ENCODE results near the gene FAR2.

The FAR2 gene

DNA sequence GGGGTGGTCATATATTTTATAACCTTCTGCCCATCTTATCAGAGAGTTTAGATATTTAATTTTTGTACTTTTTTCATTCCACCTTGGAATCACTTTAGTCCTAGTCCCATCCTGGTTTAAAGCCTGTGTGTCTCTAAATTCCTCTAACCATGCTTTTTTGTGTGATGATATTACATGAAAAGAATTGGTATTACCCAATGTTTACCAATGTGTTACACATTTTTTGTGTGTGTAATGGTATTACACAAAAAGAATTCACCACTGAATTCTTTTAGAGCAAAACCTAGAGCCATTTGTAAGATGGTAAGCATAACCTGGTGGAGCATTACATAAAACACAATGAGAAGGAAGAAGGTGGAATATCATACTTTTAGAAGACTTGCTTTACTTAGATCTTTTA, 77.5 kb downstream of the FAR2 start:
- Histone ChIP-seq H3F3A (ENCODE audit: insufficient read depth, low read length) (no peaks in the 10 kb centered on the region), H3K9me2 (ENCODE audit: low read depth, low read length) (no peaks in the 10 kb centered on the region), H3K27ac (ENCODE audit: low read depth, low read length, poor library complexity, severe bottlenecking) (no peak overlapping the region), H3K27me3 (ENCODE audit: insufficient read depth, low read length) (no peaks in the 10 kb centered on the region), H4K20me1 (ENCODE audit: insufficient read depth, low read length) (no peaks in the 10 kb centered on the region), H3K4me1 (ENCODE audit: insufficient read depth, low read length, severe bottlenecking) (no peaks in the 10 kb centered on the region), H3K4me3 (ENCODE audit: low read depth, low read length, poor library complexity, severe bottlenecking) (no peak overlapping the region), H3K79me2 (ENCODE audit: insufficient read depth, low read length) (no peaks in the 10 kb centered on the region), H3K9me3 (ENCODE audit: low read length) (no peaks in the 10 kb centered on the region), H3K9ac (ENCODE audit: low read length) (no peak overlapping the region), H2AFZ (ENCODE audit: low read length) (no peak overlapping the region), H3K4me2 (ENCODE audit: low read length) (no peak overlapping the region), H3K36me3 (ENCODE audit: insufficient read depth, low read length) (no peaks in the 10 kb centered on the region)
- TF ChIP-seq EZH2 (IDR thresholded peaks at IDR 0.05; ENCODE audit: borderline replicate concordance, low read length), result no peak
- TF ChIP-seq, protein P1, sequence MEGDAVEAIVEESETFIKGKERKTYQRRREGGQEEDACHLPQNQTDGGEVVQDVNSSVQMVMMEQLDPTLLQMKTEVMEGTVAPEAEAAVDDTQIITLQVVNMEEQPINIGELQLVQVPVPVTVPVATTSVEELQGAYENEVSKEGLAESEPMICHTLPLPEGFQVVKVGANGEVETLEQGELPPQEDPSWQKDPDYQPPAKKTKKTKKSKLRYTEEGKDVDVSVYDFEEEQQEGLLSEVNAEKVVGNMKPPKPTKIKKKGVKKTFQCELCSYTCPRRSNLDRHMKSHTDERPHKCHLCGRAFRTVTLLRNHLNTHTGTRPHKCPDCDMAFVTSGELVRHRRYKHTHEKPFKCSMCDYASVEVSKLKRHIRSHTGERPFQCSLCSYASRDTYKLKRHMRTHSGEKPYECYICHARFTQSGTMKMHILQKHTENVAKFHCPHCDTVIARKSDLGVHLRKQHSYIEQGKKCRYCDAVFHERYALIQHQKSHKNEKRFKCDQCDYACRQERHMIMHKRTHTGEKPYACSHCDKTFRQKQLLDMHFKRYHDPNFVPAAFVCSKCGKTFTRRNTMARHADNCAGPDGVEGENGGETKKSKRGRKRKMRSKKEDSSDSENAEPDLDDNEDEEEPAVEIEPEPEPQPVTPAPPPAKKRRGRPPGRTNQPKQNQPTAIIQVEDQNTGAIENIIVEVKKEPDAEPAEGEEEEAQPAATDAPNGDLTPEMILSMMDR (IDR thresholded peaks at IDR 0.05; ENCODE audit: low read length), result no peak

DNA sequence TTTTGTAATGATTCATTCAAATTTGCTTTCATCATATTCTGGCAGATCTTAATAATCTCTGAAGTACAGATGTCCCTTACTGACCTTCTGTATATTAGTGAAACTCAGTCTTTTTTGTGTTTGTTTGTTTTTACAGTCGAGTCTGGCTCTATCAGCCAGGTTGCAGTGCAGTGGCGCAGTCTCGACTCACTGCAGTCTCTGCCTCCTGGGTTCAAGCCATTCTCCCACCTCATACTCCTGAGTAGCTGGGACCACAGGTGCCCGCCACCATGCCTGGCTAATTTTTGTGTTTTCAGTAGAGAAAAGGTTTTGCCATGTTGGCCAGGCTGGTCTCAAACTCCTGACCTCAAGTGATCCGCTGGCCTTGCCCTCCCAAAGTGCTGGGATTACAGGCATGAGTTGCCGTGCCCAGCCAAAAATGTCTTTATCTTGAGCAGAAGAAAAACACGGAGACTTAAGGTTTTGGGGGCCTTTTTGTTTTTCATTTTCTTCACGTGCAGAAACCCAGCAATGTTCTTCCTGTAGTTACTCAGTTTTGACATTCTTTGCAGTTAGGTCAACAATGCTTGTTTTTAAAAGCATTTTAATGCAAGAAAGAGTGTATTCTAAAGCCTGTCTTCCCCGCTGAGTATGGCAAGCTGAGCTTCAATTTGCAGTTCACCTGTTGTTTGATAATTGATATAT, 79.5 kb downstream of the FAR2 start:
- Histone ChIP-seq H3K4me3 (ENCODE audit: low read depth, low read length, poor library complexity, severe bottlenecking) (no peak overlapping the region), H4K20me1 (ENCODE audit: insufficient read depth, low read length) (no peaks in the 10 kb centered on the region), H3K9me2 (ENCODE audit: low read depth, low read length) (no peaks in the 10 kb centered on the region), H3K79me2 (ENCODE audit: insufficient read depth, low read length) (no peaks in the 10 kb centered on the region), H3K36me3 (ENCODE audit: insufficient read depth, low read length) (no peaks in the 10 kb centered on the region), H3K27ac (ENCODE audit: low read depth, low read length, poor library complexity, severe bottlenecking) (no peak overlapping the region), H2AFZ (ENCODE audit: low read length) (no peak overlapping the region), H3K9me3 (ENCODE audit: low read length) (no peaks in the 10 kb centered on the region), H3F3A (ENCODE audit: insufficient read depth, low read length) (no peaks in the 10 kb centered on the region), H3K4me2 (ENCODE audit: low read length) (no peak overlapping the region), H3K9ac (ENCODE audit: low read length) (no peak overlapping the region), H3K27me3 (ENCODE audit: insufficient read depth, low read length) (no peaks in the 10 kb centered on the region), H3K4me1 (ENCODE audit: insufficient read depth, low read length, severe bottlenecking) (no peaks in the 10 kb centered on the region)
- TF ChIP-seq, protein P1 (IDR thresholded peaks at IDR 0.05; ENCODE audit: low read length), result no peak

DNA sequence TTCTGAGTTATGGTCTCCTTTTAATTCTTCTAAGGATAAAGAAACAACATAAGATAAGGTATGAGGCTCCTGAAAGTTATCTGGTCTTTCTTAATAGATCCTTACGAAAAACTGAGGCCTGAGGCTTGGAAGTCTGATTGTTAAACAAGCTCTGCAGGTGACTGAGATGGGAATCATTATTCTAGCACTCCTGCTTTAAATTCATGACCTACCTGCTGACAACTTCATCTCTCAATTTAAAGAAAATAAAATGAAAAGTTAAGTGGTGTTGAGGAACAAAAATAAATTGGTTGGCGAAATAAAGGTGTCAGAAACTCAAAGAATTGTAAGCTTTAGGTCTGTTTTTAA, 80.1 kb downstream of the FAR2 start:
- H3K27me3 ChIP-seq (ENCODE audit: insufficient read depth, low read length), result no peaks in the 10 kb centered on the region
- no peaks in the 10 kb centered on the region for H3K36me3 ChIP-seq (ENCODE audit: insufficient read depth, low read length)
- H2AFZ ChIP-seq (ENCODE audit: low read length), result no peak overlapping the region
- H3K27ac ChIP-seq (ENCODE audit: low read depth, low read length, poor library complexity, severe bottlenecking), result no peak overlapping the region
- TF ChIP-seq, protein P1 (IDR thresholded peaks at IDR 0.05; ENCODE audit: low read length), result no peak
- no peak for TF ChIP-seq EZH2 (IDR thresholded peaks at IDR 0.05; ENCODE audit: borderline replicate concordance, low read length)
- H3F3A ChIP-seq (ENCODE audit: insufficient read depth, low read length), result no peaks in the 10 kb centered on the region
- H3K9me2 ChIP-seq (ENCODE audit: low read depth, low read length), result no peaks in the 10 kb centered on the region
- H3K9ac ChIP-seq (ENCODE audit: low read length), result no peak overlapping the region
- no peak overlapping the region for H3K4me2 ChIP-seq (ENCODE audit: low read length)
- H3K4me3 ChIP-seq (ENCODE audit: low read depth, low read length, poor library complexity, severe bottlenecking), result no peak overlapping the region
- no peaks in the 10 kb centered on the region for H3K4me1 ChIP-seq (ENCODE audit: insufficient read depth, low read length, severe bottlenecking)
- no peaks in the 10 kb centered on the region for H3K9me3 ChIP-seq (ENCODE audit: low read length)
- no peaks in the 10 kb centered on the region for H3K79me2 ChIP-seq (ENCODE audit: insufficient read depth, low read length)
- H4K20me1 ChIP-seq (ENCODE audit: insufficient read depth, low read length), result no peaks in the 10 kb centered on the region
